Epithelial cell of esophagus (primary cell): ENCODE data around the gene RGCC.

Experiments
- DNase-seq: peaks from one replicate; pipeline ENCODE4 v3.0.0; 2010; ENCODE audit warnings: low read depth
- H3K4me3 ChIP-seq: 2 replicates; pipeline ENCODE4 v1.5.1; 2011; ENCODE audit warnings: mild to moderate bottlenecking, low read length, control low read depth
- CTCF ChIP-seq: IDR thresholded peaks from 2 replicates; pipeline ENCODE4 v1.5.1; 2011; ENCODE audit warnings: low read depth, mild to moderate bottlenecking, low read length, control low read depth, inconsistent platforms; ENCODE audit not compliant: insufficient read depth; ENCODE audit errors: missing control alignments

RGCC gene

GRCh38 chr13:41488124-41488523 lies 30.8 kb downstream of the RGCC start:
- no peak for TF ChIP-seq CTCF
- DNase-seq: no peak
- no peak overlapping the region for H3K4me3 ChIP-seq

- no peak for DNase-seq
- no peak for TF ChIP-seq CTCF
- H3K4me3 ChIP-seq: no peak overlapping the region
Measured at GRCh38 chr13:41490371-41491015, 33.1 kb downstream of the RGCC start.

- no peak for DNase-seq
- no peak for TF ChIP-seq CTCF
- no peak overlapping the region for H3K4me3 ChIP-seq
Measured at GRCh38 chr13:41491436-41491835, 34.1 kb downstream of the RGCC start.

GRCh38 chr13:41492432-41493260 lies 35.3 kb downstream of the RGCC start:
- TF ChIP-seq CTCF: no peak
- no peak overlapping the region for H3K4me3 ChIP-seq
- DNase-seq: no peak

- no peak overlapping the region for H3K4me3 ChIP-seq
- peak; percentile 64 for DNase-seq
- no peak for TF ChIP-seq CTCF
Measured at GRCh38 chr13:41494202-41494601, 36.9 kb downstream of the RGCC start.

GRCh38 chr13:41495044-41495443 lies 37.7 kb downstream of the RGCC start:
- no peak overlapping the region for H3K4me3 ChIP-seq
- no peak for TF ChIP-seq CTCF
- DNase-seq: no peak
